ENCODE data around the gene UXS1. TPM values are rescaled to one million over a fixed set of nuclear protein-coding genes. Genes with fewer than 3 reads are reported as not detected.

UXS1 gene
- total and polyA plus RNA-seq, 2 of the 8 experiments (the other 6 are each of a cell fraction or from before 2014, with no cell fraction given): 44.5 to 63.4 TPM

DNA sequence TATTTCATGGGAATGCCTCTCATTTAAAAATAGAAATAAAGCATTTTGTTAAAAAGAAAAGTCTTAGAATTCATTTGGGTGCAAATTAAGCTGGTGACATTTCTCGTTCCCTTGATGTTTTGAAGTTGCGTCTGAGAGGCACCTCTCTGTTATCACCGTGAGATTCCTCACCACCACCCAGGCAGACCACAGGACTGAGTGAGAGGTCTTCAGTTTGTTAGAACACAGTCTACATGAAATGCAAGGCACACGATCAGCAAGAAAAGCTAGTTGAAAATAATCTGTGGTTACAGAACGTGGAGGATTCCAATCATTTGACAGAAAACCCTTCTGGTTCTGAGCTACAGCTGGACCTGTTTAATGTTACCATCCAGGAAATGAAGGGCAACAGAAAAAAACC, 116.0 kb downstream of the UXS1 start:
- H3K79me2 ChIP-seq (ENCODE audit: control insufficient read depth in 1 of 2, insufficient read depth in 2 of 2, low read length in 2 of 2): no peaks in the 10 kb centered on the region
- TF ChIP-seq USF2 (IDR thresholded peaks at IDR 0.05; ENCODE audit: low read length): no peak
- TF ChIP-seq CHD1 (IDR thresholded peaks at IDR 0.05; ENCODE audit: low read depth, low read length): no peak
- TF ChIP-seq EGR1 (IDR thresholded peaks at IDR 0.05; ENCODE audit: borderline replicate concordance, low read depth, low read length): no peak
- TF ChIP-seq HDAC2 (IDR thresholded peaks at IDR 0.05; ENCODE audit: borderline replicate concordance in 1 of 2, low read depth in 2 of 2, low read length in 2 of 2): no peak
- no peak for TF ChIP-seq JUN (IDR thresholded peaks at IDR 0.05; ENCODE audit: low read depth, low read length)
- TF ChIP-seq EZH2 (IDR thresholded peaks at IDR 0.05; ENCODE audit: low read depth, low read length, severe bottlenecking): no peak
- no peak for TF ChIP-seq CTBP2 (IDR thresholded peaks at IDR 0.05; ENCODE audit: borderline replicate concordance, insufficient read depth, insufficient read length, low read length)
- no peak for TF ChIP-seq BACH1 (IDR thresholded peaks at IDR 0.05; ENCODE audit: low read length)
- TF ChIP-seq SIRT6 (IDR thresholded peaks at IDR 0.05; ENCODE audit: low read length): no peak
- TF ChIP-seq, protein P1, sequence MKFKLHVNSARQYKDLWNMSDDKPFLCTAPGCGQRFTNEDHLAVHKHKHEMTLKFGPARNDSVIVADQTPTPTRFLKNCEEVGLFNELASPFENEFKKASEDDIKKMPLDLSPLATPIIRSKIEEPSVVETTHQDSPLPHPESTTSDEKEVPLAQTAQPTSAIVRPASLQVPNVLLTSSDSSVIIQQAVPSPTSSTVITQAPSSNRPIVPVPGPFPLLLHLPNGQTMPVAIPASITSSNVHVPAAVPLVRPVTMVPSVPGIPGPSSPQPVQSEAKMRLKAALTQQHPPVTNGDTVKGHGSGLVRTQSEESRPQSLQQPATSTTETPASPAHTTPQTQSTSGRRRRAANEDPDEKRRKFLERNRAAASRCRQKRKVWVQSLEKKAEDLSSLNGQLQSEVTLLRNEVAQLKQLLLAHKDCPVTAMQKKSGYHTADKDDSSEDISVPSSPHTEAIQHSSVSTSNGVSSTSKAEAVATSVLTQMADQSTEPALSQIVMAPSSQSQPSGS (IDR thresholded peaks at IDR 0.05; ENCODE audit: low read length): no peak
- TF ChIP-seq CBX8 (IDR thresholded peaks at IDR 0.05; ENCODE audit: borderline replicate concordance, low read depth, low read length): no peak
- TF ChIP-seq SRF (IDR thresholded peaks at IDR 0.05; ENCODE audit: low read depth, low read length): no peak

More for the DNA sequence above, 116.0 kb downstream of the UXS1 start:
- no peak overlapping the region for H3K4me2 ChIP-seq (ENCODE audit: insufficient read depth in 1 of 2, low read depth in 2 of 2, low read length in 2 of 2)
- no peaks in the 10 kb centered on the region for H3K9me3 ChIP-seq (ENCODE audit: insufficient read depth in 2 of 2, low read depth in 1 of 2, low read length in 1 of 2)
- H2BK5ac ChIP-seq (ENCODE audit: low read depth, low read length): no peak overlapping the region
- no peak overlapping the region for H3K14ac ChIP-seq (ENCODE audit: insufficient read length)
- no peak overlapping the region for H3K4me3 ChIP-seq (ENCODE audit: extremely low read depth in 1 of 4, insufficient read depth in 2 of 4, low read depth in 3 of 4, low read length in 4 of 4)
- H3K4ac ChIP-seq (replicated peaks; ENCODE audit: insufficient read length, low read depth, low read length): no peak overlapping the region
- no peak overlapping the region for H3K56ac ChIP-seq (replicated peaks; ENCODE audit: insufficient read length, low read depth, low read length)
- no peaks in the 10 kb centered on the region for H3K23me2 ChIP-seq (ENCODE audit: low read depth, low read length)
- H3K27ac ChIP-seq (ENCODE audit: low read depth, low read length): no peak overlapping the region
- H3K18ac ChIP-seq (ENCODE audit: extremely low read depth, low read length): no peak overlapping the region
- H3K27me3 ChIP-seq (replicated peaks in 1 of 4; ENCODE audit: control insufficient read depth in 3 of 4, extremely low read depth in 1 of 4, insufficient read depth in 3 of 4, low read length in 3 of 4): no peaks in the 10 kb centered on the region
- no peak overlapping the region for H2BK15ac ChIP-seq (ENCODE audit: low read length)
- H4K8ac ChIP-seq (ENCODE audit: extremely low read depth, insufficient read depth, low read length): no peak overlapping the region
- no peak overlapping the region for H2AK5ac ChIP-seq (ENCODE audit: low read depth, low read length)
- H4K20me1 ChIP-seq (replicated peaks in 1 of 2; ENCODE audit: control insufficient read depth in 1 of 2, insufficient read depth in 2 of 2, low read length in 2 of 2): no peaks in the 10 kb centered on the region
- H3K9ac ChIP-seq (replicated peaks in 1 of 4; ENCODE audit: extremely low read depth in 1 of 4, low read depth in 3 of 4, low read length in 3 of 4): no peak overlapping the region
- H4K91ac ChIP-seq (replicated peaks; ENCODE audit: insufficient read length, low read length): no peak overlapping the region
- no peak overlapping the region for H2AFZ ChIP-seq (ENCODE audit: low read length)
- DNase-seq (ENCODE audit: low read depth in 1 of 2, low spot score in 2 of 2) (no peak), FAIRE-seq (no peak)
- CTCF ChIA-PET (ENCODE audit: partially characterized antibody): no interaction called here
- H3K4me1 ChIP-seq (replicated peaks in 1 of 4; ENCODE audit: control insufficient read depth in 3 of 4, insufficient read depth in 4 of 4, low read length in 3 of 4): peaks cover 0 to 4% (median under 1%) of the 10 kb centered on the region in 4 experiments; a peak in 3 of 7 replicates
- no peak overlapping the region for H2BK120ac ChIP-seq (replicated peaks; ENCODE audit: low read depth, low read length)
- POLR2A ChIA-PET (ENCODE audit: partially characterized antibody): interaction anchor here (1.0 kb wide), 1 partner anchor 9 kb away, joined by 3 read pairs; no protein-coding TSS in a partner anchor
- H2BK12ac ChIP-seq (ENCODE audit: low read depth, low read length): no peak overlapping the region
- H3K79me1 ChIP-seq (ENCODE audit: low read depth, low read length): no peaks in the 10 kb centered on the region
- no peaks in the 10 kb centered on the region for H3K36me3 ChIP-seq (ENCODE audit: control insufficient read depth in 2 of 4, insufficient read depth in 4 of 4, low read length in 3 of 4)
- H3K23ac ChIP-seq (ENCODE audit: insufficient read length): no peak overlapping the region
- no peak overlapping the region for H2BK20ac ChIP-seq (ENCODE audit: low read length)
- H4K5ac ChIP-seq (ENCODE audit: insufficient read length, low read depth, low read length): no peak overlapping the region
- WGBS, 2 experiments (ENCODE audit: extremely low coverage in 1 of 2, insufficient coverage in 1 of 2, insufficient read length in 1 of 2, insufficient replicate concordance in 2 of 2, low coverage in 1 of 2, low lambda C conversion rate in 2 of 2, missing lambda C conversion rate in 1 of 2): 76% methylated on average over 5 of the region's 5 CpGs; no CpG with 5 or more reads in 1 of the 2 experiments

All from H1 (cell line).